ENCODE results near the gene HMGN5. TPM values are rescaled to one million over a fixed set of nuclear protein-coding genes. Genes with fewer than 3 reads are reported as not detected.

Gene HMGN5
- total RNA-seq, 1 donor from 2014 or later, result 0.17 TPM

GRCh38 chrX:81202943-81203342 lies 1.2 kb upstream of the HMGN5 start:
- peak overlapping the region; percentile 84 for H3K4me3 ChIP-seq (ENCODE audit: low read depth, low read length)
- TF ChIP-seq, protein P1, sequence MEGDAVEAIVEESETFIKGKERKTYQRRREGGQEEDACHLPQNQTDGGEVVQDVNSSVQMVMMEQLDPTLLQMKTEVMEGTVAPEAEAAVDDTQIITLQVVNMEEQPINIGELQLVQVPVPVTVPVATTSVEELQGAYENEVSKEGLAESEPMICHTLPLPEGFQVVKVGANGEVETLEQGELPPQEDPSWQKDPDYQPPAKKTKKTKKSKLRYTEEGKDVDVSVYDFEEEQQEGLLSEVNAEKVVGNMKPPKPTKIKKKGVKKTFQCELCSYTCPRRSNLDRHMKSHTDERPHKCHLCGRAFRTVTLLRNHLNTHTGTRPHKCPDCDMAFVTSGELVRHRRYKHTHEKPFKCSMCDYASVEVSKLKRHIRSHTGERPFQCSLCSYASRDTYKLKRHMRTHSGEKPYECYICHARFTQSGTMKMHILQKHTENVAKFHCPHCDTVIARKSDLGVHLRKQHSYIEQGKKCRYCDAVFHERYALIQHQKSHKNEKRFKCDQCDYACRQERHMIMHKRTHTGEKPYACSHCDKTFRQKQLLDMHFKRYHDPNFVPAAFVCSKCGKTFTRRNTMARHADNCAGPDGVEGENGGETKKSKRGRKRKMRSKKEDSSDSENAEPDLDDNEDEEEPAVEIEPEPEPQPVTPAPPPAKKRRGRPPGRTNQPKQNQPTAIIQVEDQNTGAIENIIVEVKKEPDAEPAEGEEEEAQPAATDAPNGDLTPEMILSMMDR (conservative IDR thresholded peaks at IDR 0.05; ENCODE audit: low read depth, low read length), result no peak
- DNase-seq (ENCODE audit: low read depth), result no peak

DNA sequence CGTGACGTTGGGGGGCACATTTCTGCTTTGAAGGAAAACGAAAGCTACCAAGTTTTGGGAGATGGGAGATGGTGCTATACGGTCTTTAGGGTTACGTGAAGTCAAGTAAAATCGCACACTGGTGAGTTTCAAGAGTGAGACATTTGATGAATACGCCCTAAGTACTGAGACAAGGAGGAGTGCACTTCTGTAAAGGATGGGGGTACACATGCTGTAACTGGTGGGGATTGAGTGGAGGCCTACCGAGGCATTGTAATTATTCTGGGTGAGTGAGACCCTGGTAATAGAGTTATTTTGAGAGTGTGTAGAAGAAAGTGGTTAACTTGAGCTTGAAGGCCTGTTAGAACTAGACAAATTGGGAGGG lies 725 bp upstream of the HMGN5 start:
- DNase-seq (ENCODE audit: low read depth), result no peak
- H3K4me3 ChIP-seq (ENCODE audit: low read depth, low read length), result peak overlapping the region; percentile 84
- TF ChIP-seq, protein P1 (conservative IDR thresholded peaks at IDR 0.05; ENCODE audit: low read depth, low read length), result no peak

- TF ChIP-seq, protein P1 (conservative IDR thresholded peaks at IDR 0.05; ENCODE audit: low read depth, low read length), result no peak
- H3K4me3 ChIP-seq (ENCODE audit: low read depth, low read length), result peak overlapping the region; percentile 84
- DNase-seq (ENCODE audit: low read depth), result no peak
Observed at GRCh38 chrX:81201071-81201470, 642 bp downstream of the HMGN5 start.

- no peak overlapping the region for H3K4me3 ChIP-seq (ENCODE audit: low read depth, low read length)
- TF ChIP-seq, protein P1 (conservative IDR thresholded peaks at IDR 0.05; ENCODE audit: low read depth, low read length), result peak; percentile 68
- no peak for DNase-seq (ENCODE audit: low read depth)
Observed at GRCh38 chrX:81195712-81196111, 6.0 kb downstream of the HMGN5 start.

GRCh38 chrX:81195259-81195658 lies 6.5 kb downstream of the HMGN5 start:
- no peak for DNase-seq (ENCODE audit: low read depth)
- TF ChIP-seq, protein P1 (conservative IDR thresholded peaks at IDR 0.05; ENCODE audit: low read depth, low read length), result no peak
- no peak overlapping the region for H3K4me3 ChIP-seq (ENCODE audit: low read depth, low read length)

DNA sequence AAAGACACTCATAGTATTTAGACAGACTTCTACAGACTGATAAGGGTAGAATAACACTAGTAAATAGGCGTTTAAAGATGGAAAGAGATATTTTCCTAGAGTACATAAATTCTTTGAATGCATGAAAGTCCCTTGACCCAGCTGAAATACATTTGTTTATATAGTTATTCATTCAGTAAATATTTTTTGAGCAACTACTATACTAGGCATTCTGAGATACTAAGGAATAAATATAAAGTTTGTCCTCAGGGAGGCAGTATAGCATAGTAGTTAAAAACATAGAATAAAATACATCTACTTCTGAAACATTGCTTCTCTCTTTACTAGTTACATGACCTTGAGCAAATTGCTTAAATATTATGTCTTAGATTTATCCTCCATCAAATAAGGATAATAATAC lies 27.4 kb downstream of the HMGN5 start:
- DNase-seq (ENCODE audit: low read depth), result no peak
- TF ChIP-seq, protein P1 (conservative IDR thresholded peaks at IDR 0.05; ENCODE audit: low read depth, low read length), result no peak
- no peak overlapping the region for H3K4me3 ChIP-seq (ENCODE audit: low read depth, low read length)

GRCh38 chrX:81168391-81168790 lies 33.3 kb downstream of the HMGN5 start:
- no peak overlapping the region for H3K4me3 ChIP-seq (ENCODE audit: low read depth, low read length)
- no peak for DNase-seq (ENCODE audit: low read depth)

More at GRCh38 chrX:81168391-81168790, 33.3 kb downstream of the HMGN5 start:
- TF ChIP-seq, protein P1 (conservative IDR thresholded peaks at IDR 0.05; ENCODE audit: low read depth, low read length), result no peak

Measured in epithelial cell of proximal tubule (primary cell).